SHP77 treated with DMSO at 0.1 percent for 48 hours (cell line): ENCODE measurements around the gene TPSD1.
"Not testable (repeated sequence)": the region's sequence is repeated elsewhere in the genome, so short reads cannot be mapped to it uniquely, and the experiment has no call there.

ENCODE experiments used
- DNase-seq: peaks from one replicate; lab custom pipeline; 2025; lab: John Stamatoyannopoulos, UW

Gene TPSD1

GRCh38 chr16:1220841-1221627, 34.8 kb upstream of the TPSD1 start:
- no peak for DNase-seq

GRCh38 chr16:1221628-1222552, 34.0 kb upstream of the TPSD1 start:
- no peak for DNase-seq

- no peak for DNase-seq
Observed at GRCh38 chr16:1222553-1223354, 33.1 kb upstream of the TPSD1 start.

GRCh38 chr16:1223355-1224214, 32.3 kb upstream of the TPSD1 start:
- no peak for DNase-seq

GRCh38 chr16:1224558-1224957, 31.3 kb upstream of the TPSD1 start:
- DNase-seq = no peak

- no peak for DNase-seq
Observed at GRCh38 chr16:1225051-1225451, 30.8 kb upstream of the TPSD1 start, which contains the start of gene TPSG1. TPSG1 (minus strand) TSS chr16:1225268; CDS start chr16:1225252, 16 bp downstream.

- DNase-seq = not testable (repeated sequence)
Observed at GRCh38 chr16:1225728-1226311, 30.0 kb upstream of the TPSD1 start.

GRCh38 chr16:1226692-1227091, 29.2 kb upstream of the TPSD1 start:
- not testable (repeated sequence) for DNase-seq

- not testable (repeated sequence) for DNase-seq
Observed at GRCh38 chr16:1228227-1228626, 27.6 kb upstream of the TPSD1 start.

- not testable (repeated sequence) for DNase-seq
Observed at GRCh38 chr16:1229476-1229875, 26.4 kb upstream of the TPSD1 start.

GRCh38 chr16:1230084-1230470, 25.8 kb upstream of the TPSD1 start, which contains the start of gene TPSB2:
TPSB2 (minus strand) TSS chr16:1230184; CDS start chr16:1229951, 233 bp downstream.
- not testable (repeated sequence) for DNase-seq

GRCh38 chr16:1230471-1231212, 25.2 kb upstream of the TPSD1 start:
- not testable (repeated sequence) for DNase-seq

GRCh38 chr16:1231301-1231700, 24.6 kb upstream of the TPSD1 start:
- not testable (repeated sequence) for DNase-seq

- not testable (repeated sequence) for DNase-seq
Observed at GRCh38 chr16:1232049-1232748, 23.7 kb upstream of the TPSD1 start.

GRCh38 chr16:1236659-1237058, 19.2 kb upstream of the TPSD1 start:
- not testable (repeated sequence) for DNase-seq

- no peak for DNase-seq
Observed at GRCh38 chr16:1237990-1238389, 17.9 kb upstream of the TPSD1 start.

GRCh38 chr16:1238909-1239308, 17.0 kb upstream of the TPSD1 start:
- not testable (repeated sequence) for DNase-seq

- DNase-seq = not testable (repeated sequence)
Observed at GRCh38 chr16:1239575-1239974, 16.3 kb upstream of the TPSD1 start.

GRCh38 chr16:1240436-1240835, 15.4 kb upstream of the TPSD1 start, which contains the start of gene TPSAB1:
TPSAB1 (plus strand) TSS chr16:1240705; CDS start chr16:1240939, 234 bp downstream.
- not testable (repeated sequence) for DNase-seq
